ENCODE measurements around the gene KIRREL3. TPM values are rescaled to one million over a fixed set of nuclear protein-coding genes. Genes with fewer than 3 reads are reported as not detected.

The KIRREL3 gene
- total and polyA plus RNA-seq, 9 of the 15 experiments (the other 6 are each of a cell fraction or from before 2014, with no cell fraction given): 0.04 to 0.10 TPM; not detected in 7

DNA sequence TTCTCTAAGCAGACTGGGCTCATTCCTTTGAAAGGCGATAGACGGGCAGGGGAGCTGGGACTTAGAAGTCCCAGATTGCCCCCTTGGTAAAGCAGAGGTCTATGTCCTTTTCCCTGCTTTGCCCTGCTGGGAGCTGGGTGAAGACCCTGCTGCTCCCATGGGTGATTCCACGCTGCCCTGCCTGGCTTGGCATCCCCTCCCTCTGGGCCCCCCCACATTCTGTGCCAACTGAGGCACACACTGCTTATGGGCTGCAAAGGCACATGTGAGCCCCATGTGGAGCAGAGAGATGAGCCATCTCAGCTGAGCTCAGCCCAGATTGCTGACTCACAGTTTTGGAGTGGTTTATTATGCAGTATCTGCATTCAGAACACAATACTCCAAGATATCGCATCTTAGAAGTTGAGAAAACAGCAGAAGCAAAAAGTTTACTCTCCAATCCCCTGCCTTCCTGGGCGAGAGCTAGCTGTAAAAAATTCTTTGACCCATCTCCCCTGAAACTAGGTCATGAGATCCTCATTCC, 517.9 kb downstream of the KIRREL3 start:
- FAIRE-seq (no peak), DNase-seq (ENCODE audit: extremely low read depth in 1 of 4, low spot score in 3 of 4) (no peak), ATAC-seq (no peak)
- Histone ChIP-seq H3K27ac (ENCODE audit: extremely low read depth, low read depth, low read length) (no peak overlapping the region), H2AFZ (ENCODE audit: low read depth, low read length) (no peak overlapping the region), H3K4me2 (ENCODE audit: insufficient read depth, low read length) (no peak overlapping the region), H3K4me1 (replicated peaks in 1 of 2; ENCODE audit: control insufficient read depth in 2 of 2, insufficient read depth in 2 of 2, low read length in 2 of 2) (peaks cover 3 to 4% of the 10 kb centered on the region in 2 experiments; a peak in 2 of 5 replicates), H4K20me1 (replicated peaks; ENCODE audit: control insufficient read depth, insufficient read depth, low read length) (0 out of 2 replicates have a peak, but pooled peaks cover 2% of the 10 kb centered on the region), H3K79me2 (ENCODE audit: control insufficient read depth, insufficient read depth, low read length) (no peaks in the 10 kb centered on the region), H3K9me1 (ENCODE audit: control insufficient read depth, insufficient read depth, low read length) (no peaks in the 10 kb centered on the region), H3K27me3 (ENCODE audit: control insufficient read depth in 2 of 2, insufficient read depth in 2 of 2, low read length in 2 of 2) (peaks cover 3 to 43% of the 10 kb centered on the region in 2 experiments), H3K36me3 (ENCODE audit: control insufficient read depth, insufficient read depth, low read length) (no peaks in the 10 kb centered on the region), H3K9ac (ENCODE audit: insufficient read depth in 1 of 2, low read depth in 2 of 2, low read length in 2 of 2) (peak overlapping the region in 1 of 2 experiments; percentile 54; a peak in 1 of 4 replicates), H3K9me3 (replicated peaks; ENCODE audit: control insufficient read depth, insufficient read depth, low read depth, low read length) (no peaks in the 10 kb centered on the region), H3K4me3 (no peak overlapping the region)
- BruUV-seq (replicated peaks): no TSS peak
- CTCF ChIA-PET (ENCODE audit: low intra/inter-chr PET ratio): no interaction called here
- POLR2A ChIA-PET: interaction anchor here (0.6 kb wide), 1 partner anchor 67 kb away, joined by 3 read pairs; no protein-coding TSS in a partner anchor
- intact Hi-C loops (cut with micrococcal nuclease) (no loop called here), in situ Hi-C loops (cut with MboI) (no loop called here)
- 1% methylated on average over 5 of the region's 5 CpGs for WGBS (ENCODE audit: insufficient coverage, low coverage, missing lambda C conversion rate)
- TF ChIP-seq ZKSCAN1 (IDR thresholded peaks at IDR 0.05; ENCODE audit: low read depth, low read length) (no peak), CREM (IDR thresholded peaks at IDR 0.05; ENCODE audit: low read depth) (no peak), EWSR1 (IDR thresholded peaks at IDR 0.05; ENCODE audit: borderline replicate concordance, low read depth, partially characterized antibody) (no peak), MAFF (IDR thresholded peaks at IDR 0.05; ENCODE audit: low read length) (peak; percentile 19; the same call in 1 of the 2 replicates), MAFK (IDR thresholded peaks at IDR 0.05; ENCODE audit: low read length) (peak; percentile 32; the same call in 1 of the 2 replicates), CCNT2 (IDR thresholded peaks at IDR 0.05; ENCODE audit: borderline replicate concordance, extremely low read depth, insufficient read length, low read depth, low read length) (no peak), PTBP1 (IDR thresholded peaks at IDR 0.05; ENCODE audit: low read depth, low read length) (no peak), THRAP3 (IDR thresholded peaks at IDR 0.05; ENCODE audit: borderline replicate concordance) (no peak), HNRNPH1 (optimal IDR thresholded peaks at IDR 0.05; ENCODE audit: low read depth, low read length) (no peak), ZNF766 (CRISPR knock-in tag; conservative IDR thresholded peaks at IDR 0.05) (peak; percentile 89), ZNF57 (CRISPR knock-in tag; IDR thresholded peaks at IDR 0.05) (no peak), SMARCB1 (IDR thresholded peaks at IDR 0.05; ENCODE audit: insufficient read length, low read depth) (no peak), CHD1 (IDR thresholded peaks at IDR 0.05; ENCODE audit: low read length) (no peak), PHB (CRISPR knock-in tag; IDR thresholded peaks at IDR 0.05) (no peak), RBM15 (IDR thresholded peaks at IDR 0.05; ENCODE audit: insufficient read depth, low read length) (no peak), ESRRA (IDR thresholded peaks at IDR 0.05; ENCODE audit: borderline replicate concordance, low read depth) (no peak)
- TF ChIP-seq, protein P1, sequence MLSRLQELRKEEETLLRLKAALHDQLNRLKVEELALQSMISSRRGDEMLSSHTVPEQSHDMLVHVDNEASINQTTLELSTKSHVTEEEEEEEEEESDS (CRISPR knock-in tag; IDR thresholded peaks at IDR 0.05): no peak
- TF ChIP-seq, protein P2, sequence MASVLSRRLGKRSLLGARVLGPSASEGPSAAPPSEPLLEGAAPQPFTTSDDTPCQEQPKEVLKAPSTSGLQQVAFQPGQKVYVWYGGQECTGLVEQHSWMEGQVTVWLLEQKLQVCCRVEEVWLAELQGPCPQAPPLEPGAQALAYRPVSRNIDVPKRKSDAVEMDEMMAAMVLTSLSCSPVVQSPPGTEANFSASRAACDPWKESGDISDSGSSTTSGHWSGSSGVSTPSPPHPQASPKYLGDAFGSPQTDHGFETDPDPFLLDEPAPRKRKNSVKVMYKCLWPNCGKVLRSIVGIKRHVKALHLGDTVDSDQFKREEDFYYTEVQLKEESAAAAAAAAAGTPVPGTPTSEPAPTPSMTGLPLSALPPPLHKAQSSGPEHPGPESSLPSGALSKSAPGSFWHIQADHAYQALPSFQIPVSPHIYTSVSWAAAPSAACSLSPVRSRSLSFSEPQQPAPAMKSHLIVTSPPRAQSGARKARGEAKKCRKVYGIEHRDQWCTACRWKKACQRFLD (CRISPR knock-in tag; IDR thresholded peaks at IDR 0.05): no peak
- TF ChIP-seq, protein P3, sequence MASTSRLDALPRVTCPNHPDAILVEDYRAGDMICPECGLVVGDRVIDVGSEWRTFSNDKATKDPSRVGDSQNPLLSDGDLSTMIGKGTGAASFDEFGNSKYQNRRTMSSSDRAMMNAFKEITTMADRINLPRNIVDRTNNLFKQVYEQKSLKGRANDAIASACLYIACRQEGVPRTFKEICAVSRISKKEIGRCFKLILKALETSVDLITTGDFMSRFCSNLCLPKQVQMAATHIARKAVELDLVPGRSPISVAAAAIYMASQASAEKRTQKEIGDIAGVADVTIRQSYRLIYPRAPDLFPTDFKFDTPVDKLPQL (IDR thresholded peaks at IDR 0.05; ENCODE audit: extremely low read depth, insufficient read length): no peak
- TF ChIP-seq, protein P4, sequence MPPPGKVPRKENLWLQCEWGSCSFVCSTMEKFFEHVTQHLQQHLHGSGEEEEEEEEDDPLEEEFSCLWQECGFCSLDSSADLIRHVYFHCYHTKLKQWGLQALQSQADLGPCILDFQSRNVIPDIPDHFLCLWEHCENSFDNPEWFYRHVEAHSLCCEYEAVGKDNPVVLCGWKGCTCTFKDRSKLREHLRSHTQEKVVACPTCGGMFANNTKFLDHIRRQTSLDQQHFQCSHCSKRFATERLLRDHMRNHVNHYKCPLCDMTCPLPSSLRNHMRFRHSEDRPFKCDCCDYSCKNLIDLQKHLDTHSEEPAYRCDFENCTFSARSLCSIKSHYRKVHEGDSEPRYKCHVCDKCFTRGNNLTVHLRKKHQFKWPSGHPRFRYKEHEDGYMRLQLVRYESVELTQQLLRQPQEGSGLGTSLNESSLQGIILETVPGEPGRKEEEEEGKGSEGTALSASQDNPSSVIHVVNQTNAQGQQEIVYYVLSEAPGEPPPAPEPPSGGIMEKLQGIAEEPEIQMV (tag; conservative IDR thresholded peaks at IDR 0.05; ENCODE audit: low read depth): no peak

Measured in K562 (cell line).